Thyroid gland (tissue), 4 donors: ENCODE measurements around the gene YTHDC1.
A peak's percentile ranks its signal among the peaks of the same experiment; 100 is the strongest.

Experiments used
- CTCF ChIP-seq, 6 experiments: fragments of 200-600 bp in 3 of 6; fragments of 450-650 bp in 3 of 6; sonication (generic) in 3 of 6; IDR thresholded peaks; one replicate each; pipeline ENCODE4 v1.5.1; 2016 to 2019; ENCODE audit warnings: antibody characterized with exemption in 6 of 6, mild to moderate bottlenecking in 2 of 6, inconsistent platforms in 1 of 6, moderate library complexity in 1 of 6
- POLR2A ChIP-seq, 2 donors: fragments of 450-650 bp; IDR thresholded peaks; one replicate each; pipeline ENCODE4 v1.6.1; 2017; ENCODE audit warnings: antibody characterized with exemption in 2 of 2, mild to moderate bottlenecking in 2 of 2, moderate library complexity in 1 of 2

- TF ChIP-seq POLR2A (IDR thresholded peaks at IDR 0.05) (no peak), CTCF (IDR thresholded peaks at IDR 0.05) (peak; percentile 54 to 94 (median 86))
These were observed 26.0 kb upstream of the YTHDC1 start for GRCh38 chr4:68375667-68376559.
